Measurements from ENCODE around the gene SLC26A8. TPM values are rescaled to one million over a fixed set of nuclear protein-coding genes. Genes with fewer than 3 reads are reported as not detected.

The SLC26A8 gene
- total RNA-seq, 2 donors from 2014 or later = 0.24 to 0.42 TPM

DNA sequence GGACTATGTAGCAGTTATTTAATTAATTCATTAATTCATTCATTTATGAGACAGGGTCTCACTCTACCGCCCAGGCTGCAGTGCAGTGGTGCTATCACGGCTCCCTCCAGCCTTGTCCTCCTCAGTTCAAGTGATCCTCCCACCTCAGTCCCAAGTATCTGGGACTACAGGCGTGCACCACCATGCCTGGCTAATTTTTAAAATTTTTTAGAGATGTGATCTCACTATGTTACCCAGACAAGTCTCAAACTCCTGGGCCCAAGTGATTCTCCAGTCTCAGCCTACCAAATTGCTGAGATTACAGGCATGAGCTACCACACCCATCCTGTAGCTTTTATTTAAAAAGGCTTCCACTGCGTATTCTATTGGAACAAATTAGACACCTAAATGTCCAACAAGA, 127.0 kb downstream of the SLC26A8 start:
- intact Hi-C loops (cut with DNase I) = no loop called here
- DNase-seq (ENCODE audit: low spot score) = no peak

DNA sequence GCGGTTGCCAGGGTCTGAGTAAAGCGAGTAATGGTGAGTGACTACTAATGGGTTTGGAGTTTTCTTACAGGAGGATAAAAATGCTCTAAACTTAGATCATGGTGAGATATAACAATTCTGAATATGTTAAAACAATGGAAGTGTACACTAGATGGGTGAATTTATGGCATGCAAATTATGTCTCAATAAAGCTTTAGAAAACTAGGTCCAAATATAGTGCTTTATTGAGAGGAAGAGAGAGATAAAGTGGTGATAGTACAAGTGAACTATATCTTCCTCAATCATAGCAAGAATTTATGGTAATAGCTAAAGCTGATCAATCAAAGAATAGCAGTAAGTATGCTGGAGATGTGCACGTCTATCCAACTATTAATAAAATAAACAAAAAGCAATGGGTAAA, 127.4 kb downstream of the SLC26A8 start:
- DNase-seq (ENCODE audit: low spot score) = no peak
- intact Hi-C loops (cut with DNase I) = no loop called here

DNA sequence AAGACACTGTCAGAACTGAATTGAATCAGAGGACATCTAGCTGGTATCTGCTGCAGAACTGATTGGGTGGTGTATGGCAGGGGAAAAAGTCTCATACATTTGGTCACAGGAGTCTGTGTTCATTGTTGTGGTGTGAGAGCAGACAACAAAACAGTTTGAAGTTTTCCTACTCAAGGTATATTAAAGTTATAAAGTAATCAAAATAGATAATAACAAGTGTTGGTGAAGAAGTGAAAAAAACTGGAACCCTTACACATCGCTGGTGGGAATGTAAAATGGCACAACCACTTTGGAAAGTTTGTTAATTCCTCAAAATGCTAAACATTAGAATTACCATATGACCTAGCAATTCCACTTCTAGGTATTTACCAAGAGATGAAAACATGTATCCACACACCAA, 128.2 kb downstream of the SLC26A8 start:
- no peak for DNase-seq (ENCODE audit: low spot score)
- intact Hi-C loops (cut with DNase I) = no loop called here

DNA sequence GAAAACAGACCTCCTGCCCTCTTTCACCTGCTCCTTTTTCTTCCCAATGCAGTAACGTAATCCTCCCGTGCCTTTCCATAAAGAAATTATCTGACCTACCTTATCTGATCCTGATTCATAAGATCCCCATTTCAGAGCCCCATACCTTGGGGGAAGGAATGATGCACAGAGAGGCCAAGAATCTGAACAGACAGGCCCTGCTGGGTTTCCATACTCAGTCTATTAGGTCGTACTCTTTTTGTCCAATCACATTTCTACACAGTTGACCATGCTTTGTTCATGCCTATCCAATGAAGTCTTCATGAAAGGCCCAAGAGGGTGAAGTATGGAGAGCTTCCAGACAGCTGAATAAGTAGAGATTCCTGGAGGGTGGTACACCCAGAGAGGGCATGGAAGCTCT, 128.9 kb downstream of the SLC26A8 start:
- no peak for DNase-seq (ENCODE audit: low spot score)
- intact Hi-C loops (cut with DNase I) = no loop called here

DNA sequence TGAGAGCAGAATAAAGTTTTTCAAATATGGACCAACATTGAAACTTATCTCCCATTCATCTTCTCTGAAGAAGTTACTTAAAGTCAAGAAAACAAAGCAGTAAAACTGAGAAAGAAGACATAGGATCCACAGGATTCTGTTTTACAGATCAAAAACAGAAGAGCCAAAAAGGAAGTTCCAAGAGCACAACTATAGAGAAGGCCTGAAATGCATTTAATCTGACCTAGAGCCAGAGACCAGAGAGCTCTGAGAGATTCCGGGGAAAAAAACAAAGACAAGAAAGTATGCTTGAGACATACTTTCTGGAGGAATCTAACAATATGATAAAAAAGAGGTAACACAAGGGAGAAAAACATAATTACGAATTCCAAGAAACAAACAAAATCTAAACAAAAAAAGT, 129.7 kb downstream of the SLC26A8 start:
- intact Hi-C loops (cut with DNase I) = no loop called here

More for the DNA sequence above, 129.7 kb downstream of the SLC26A8 start:
- DNase-seq (ENCODE audit: low spot score) = no peak

Other genes starting within 250 kb of the SLC26A8 start
- gene CLPSL2, start 248.0 kb downstream of the SLC26A8 start, total RNA-seq = not detected
- gene CLPSL1, start 243.6 kb downstream of the SLC26A8 start, total RNA-seq = not detected
- 1 to 10 TPM in 1 of 2 donors, not detected in 1; 2.2 TPM for gene CLPS, start 227.3 kb downstream of the SLC26A8 start, total RNA-seq
- gene LHFPL5, start 219.3 kb downstream of the SLC26A8 start, total RNA-seq = not detected
- gene SRPK1, start 103.5 kb downstream of the SLC26A8 start, total RNA-seq = 10 to 100 TPM; 29.0 to 30.7 TPM
- gene MAPK14, start 3.2 kb upstream of the SLC26A8 start, total RNA-seq = 10 to 100 TPM; 43.5 to 44.3 TPM
- 10 to 100 TPM in 1 of 2 donors, 1 to 10 TPM in 1; 7.0 to 10.1 TPM for gene MAPK13, start 105.9 kb upstream of the SLC26A8 start, total RNA-seq
- gene BRPF3, start 172.1 kb upstream of the SLC26A8 start, total RNA-seq = 10 to 100 TPM; 16.2 to 22.8 TPM
- gene PNPLA1, start 245.4 kb upstream of the SLC26A8 start, total RNA-seq = under 1 TPM; 0.14 to 0.19 TPM

Data from posterior vena cava (tissue), 2 donors.